GM12878 (cell line): ENCODE results near the gene SPINK4. TPM values are rescaled to one million over a fixed set of nuclear protein-coding genes. Genes with fewer than 3 reads are reported as not detected.

Experiments used
- ATAC-seq: fragments of 200-7000 bp; cut with Tn5 transposase; 3 replicates; pipeline ENCODE4 v1.9.1; 2020; ENCODE audit warnings: mild to moderate bottlenecking, moderate library complexity
- BruUV-seq: library from RNA; stranded (reverse); fragments of 400-500 nt; replicated peaks from 2 replicates; lab custom pipeline; 2021; lab: Mats Ljungman, UMichigan
- CTCF ChIA-PET: fragments of 300-600 bp; sonication (Branson Sonifier 250); formaldehyde crosslinking; extraction: SDS; loops from one replicate; lab custom pipeline; 2021; ENCODE audit warnings: inconsistent platforms; lab: Yijun Ruan, JAX
- POLR2A ChIA-PET: fragments of 350-600 bp; formaldehyde crosslinking; extraction: SDS; loops from one replicate; lab custom pipeline; 2021; ENCODE audit warnings: inconsistent platforms; lab: Charles Lee
- RAD21 ChIA-PET: fragments of 300-600 bp; sonication (Branson Sonifier 250); formaldehyde crosslinking; loops from one replicate; lab custom pipeline; 2023; ENCODE audit warnings: antibody characterized with exemption; ENCODE audit not compliant: unreplicated experiment; lab: Charles Lee
- SMC1A ChIA-PET: fragments of 300-600 bp; sonication (Branson Sonifier 250); formaldehyde crosslinking; loops from one replicate; lab custom pipeline; 2023; ENCODE audit not compliant: unreplicated experiment, uncharacterized antibody; lab: Charles Lee
- DNase-seq: peaks from one replicate; pipeline ENCODE4 v3.0.0-alpha.2; 2011; ENCODE audit warnings: low read depth, low spot score
- FAIRE-seq: peaks from 3 replicates; lab custom pipeline; 2011; peaks lifted over from hg19 to GRCh38; lab: Jason Lieb, UNC
- H2AFZ ChIP-seq: 2 replicates; pipeline ENCODE4 v1.6.0; 2011; ENCODE audit warnings: low read depth, low read length, control low read depth; ENCODE audit not compliant: control insufficient read depth
- H3K27ac ChIP-seq: 2 replicates; pipeline ENCODE4 v1.5.1; 2011; ENCODE audit warnings: control low read depth; ENCODE audit not compliant: control insufficient read depth, insufficient read depth
- H3K27me3 ChIP-seq, 2 experiments: replicated peaks in 1 of 2; 2 replicates each; pipeline versions ENCODE4 v1.6.0 to v1.6.1; 2011; ENCODE audit warnings: low read length in 1 of 2; ENCODE audit not compliant: control insufficient read depth in 2 of 2, insufficient read depth in 2 of 2
- H3K36me3 ChIP-seq, 2 experiments: 2 replicates each; pipeline ENCODE4 v1.5.1; 2011; ENCODE audit warnings: low read length in 1 of 2; ENCODE audit not compliant: control insufficient read depth in 2 of 2, insufficient read depth in 2 of 2
- H3K4me1 ChIP-seq: 2 replicates; pipeline ENCODE4 v1.6.1; 2011; ENCODE audit warnings: mild to moderate bottlenecking, low read length, moderate library complexity, mixed read lengths; ENCODE audit not compliant: control insufficient read depth, insufficient read depth
- H3K4me2 ChIP-seq: 2 replicates; pipeline ENCODE4 v1.6.0; 2011; ENCODE audit warnings: control low read depth; ENCODE audit not compliant: control insufficient read depth, insufficient read depth
- H3K4me3 ChIP-seq: fragments of 200-600 bp; sonication (generic); 2 replicates; pipeline ENCODE4 v1.5.1; 2016
- H3K79me2 ChIP-seq: 2 replicates; pipeline ENCODE4 v1.6.0; 2011; ENCODE audit warnings: low read length; ENCODE audit not compliant: control insufficient read depth, insufficient read depth
- H3K9ac ChIP-seq: 2 replicates; pipeline ENCODE4 v1.8.0; 2011; ENCODE audit warnings: low read length, control low read depth, mixed read lengths; ENCODE audit not compliant: control insufficient read depth, insufficient read depth
- H3K9me3 ChIP-seq: replicated peaks from 3 replicates; pipeline ENCODE4 v1.5.1; 2011; ENCODE audit warnings: mild to moderate bottlenecking, low read length; ENCODE audit not compliant: control insufficient read depth, insufficient read depth
- H4K20me1 ChIP-seq: 2 replicates; pipeline ENCODE4 v1.6.0; 2011; ENCODE audit not compliant: control insufficient read depth, insufficient read depth
- CBX3 ChIP-seq: fragments of 200-600 bp; sonication (generic); IDR thresholded peaks from 2 replicates; pipeline ENCODE4 v1.6.1; 2016; ENCODE audit warnings: low read depth, borderline replicate concordance
- GATAD2B ChIP-seq: fragments of 450-650 bp; conservative IDR thresholded peaks from 2 replicates; pipeline ENCODE4 v1.6.1; 2017; ENCODE audit warnings: low read depth, mild to moderate bottlenecking, moderate library complexity
- IRF4 ChIP-seq: IDR thresholded peaks from 2 replicates; pipeline ENCODE4 v1.6.1; 2011; ENCODE audit warnings: low read depth, low read length
- JUND ChIP-seq: IDR thresholded peaks from 2 replicates; pipeline ENCODE4 v1.6.1; 2012; ENCODE audit warnings: low read depth, mild to moderate bottlenecking, low read length, improper control_type of control experiment, moderate library complexity
- LARP7 ChIP-seq: fragments of 450-650 bp; IDR thresholded peaks from 2 replicates; pipeline ENCODE4 v1.6.1; 2017; ENCODE audit warnings: mild to moderate bottlenecking
- MTA2 ChIP-seq: fragments of 450-650 bp; IDR thresholded peaks from 2 replicates; pipeline ENCODE4 v1.6.1; 2016; ENCODE audit warnings: low read depth, mild to moderate bottlenecking, moderate library complexity
- PAX8 ChIP-seq: fragments of 450-650 bp; IDR thresholded peaks from 2 replicates; pipeline ENCODE4 v1.6.1; 2017; ENCODE audit warnings: mild to moderate bottlenecking, moderate library complexity
- PML ChIP-seq: IDR thresholded peaks from 2 replicates; pipeline ENCODE4 v1.6.1; 2012; ENCODE audit warnings: low read length, inconsistent platforms
- SMAD1 ChIP-seq: fragments of 450-650 bp; IDR thresholded peaks from 2 replicates; pipeline ENCODE4 v1.6.1; 2018; ENCODE audit warnings: mild to moderate bottlenecking, low read depth; ENCODE audit not compliant: partially characterized antibody
- ZNF687 ChIP-seq: fragments of 450-650 bp; IDR thresholded peaks from 2 replicates; pipeline ENCODE4 v1.6.1; 2017; ENCODE audit warnings: mild to moderate bottlenecking, moderate library complexity
- WGBS: methylation state at CpG from one replicate; pipeline ENCODE4 v1.1.6; 2016; ENCODE audit warnings: low lambda C conversion rate; ENCODE audit not compliant: insufficient replicate concordance, insufficient coverage; ENCODE audit errors: missing lambda C conversion rate; 5-methylcytosine and 5-hydroxymethylcytosine counted together
- in situ Hi-C: fragments of 300-500 bp; cut with MboI; formaldehyde crosslinking; loops from 9 replicates; pipeline ENCODE4 v1.14.3; 2018; ENCODE audit warnings: mixed read lengths
- intact Hi-C: fragments of 100-400 bp; cut with micrococcal nuclease; formaldehyde crosslinking; loops from one replicate; pipeline ENCODE4 v1.14.2; 2022; ENCODE audit not compliant: unreplicated experiment
- polyA plus RNA-seq, 11 experiments: library from polyadenylated mRNA; depleted of rRNA in 4 of 11; unstranded in 6 of 11; stranded (reverse) in 5 of 11; fragments of >200 nt; fragmentation: Nextera tagmentation in 4 of 11; fragmentation: Illumina TruSeq in 1 of 11; extraction: Ambion mirVana in 4 of 11; extraction: Trizol in 1 of 11; gene quantifications; 1 replicate in 1 of 11; 2 replicates in 10 of 11; pipeline versions ENCODE4 v1.2.1 to v1.2.3, GENCODE V29; 2011 to 2016; ENCODE audit warnings: inconsistent platforms in 2 of 11, missing spikeins in 2 of 11, low read depth in 1 of 11
- total RNA-seq, 4 experiments: library from RNA; depleted of rRNA in 3 of 4; stranded (reverse); fragments of >200 nt in 3 of 4; fragmentation: Illumina TruSeq in 1 of 4; extraction: Trizol in 1 of 4; gene quantifications; 2 replicates each; pipeline versions ENCODE4 v1.2.1 to v1.2.3, GENCODE V29; 2013 to 2021
- TF ChIP-seq, protein P1 (sequence below): fragments of 450-650 bp; IDR thresholded peaks from 2 replicates; pipeline ENCODE4 v1.6.1; 2018; ENCODE audit warnings: mild to moderate bottlenecking, low read depth, moderate library complexity; ENCODE audit not compliant: partially characterized antibody
- TF ChIP-seq, protein P2 (sequence below): IDR thresholded peaks from 2 replicates; pipeline ENCODE4 v1.6.1; 2011; ENCODE audit warnings: mild to moderate bottlenecking, low read depth, low read length, moderate library complexity; ENCODE audit not compliant: insufficient replicate concordance
- TF ChIP-seq, protein P3 (sequence below): fragments of 150-350 bp; IDR thresholded peaks from 2 replicates; pipeline ENCODE4 v1.6.1; 2014; ENCODE audit warnings: mild to moderate bottlenecking, low read depth, low read length

SPINK4 gene
- total and polyA plus RNA-seq, 10 of the 15 experiments (the other 5 are each of a cell fraction or from before 2014, with no cell fraction given): not detected

- in situ Hi-C loops: no loop called here
- Histone ChIP-seq H2AFZ (no peak overlapping the region), H3K27ac (no peak overlapping the region), H3K36me3 (peaks cover 2 to 4% of the 10 kb centered on the region in 2 experiments), H3K9ac (no peak overlapping the region), H3K79me2 (peaks cover 4% of the 10 kb centered on the region), H4K20me1 (no peaks in the 10 kb centered on the region), H3K9me3 (no peaks in the 10 kb centered on the region), H3K27me3 (no peaks in the 10 kb centered on the region), H3K4me2 (no peak overlapping the region), H3K4me1 (no peaks in the 10 kb centered on the region), H3K4me3 (no peak overlapping the region)
- CTCF ChIA-PET: interaction anchor here (3.1 to 3.5 kb wide), 3 partner anchors 12 to 34 kb away, joined by 16 to 32 read pairs (median 27); no protein-coding TSS in a partner anchor
- RAD21 ChIA-PET: no interaction called here
- BruUV-seq: no TSS peak
- no peak for FAIRE-seq
- WGBS: 82% methylated on average over 5 of the region's 5 CpGs
- SMC1A ChIA-PET: interaction anchor here (0.6 to 1.0 kb wide), 3 partner anchors 9 to 59 kb away, joined by 3 read pairs; no protein-coding TSS in a partner anchor
- no peak for ATAC-seq
- no peak for DNase-seq
- POLR2A ChIA-PET: interaction anchor here (0.6 to 0.7 kb wide), 2 partner anchors 163 to 281 kb away, joined by 5 to 7 read pairs; no protein-coding TSS in a partner anchor
- intact Hi-C loops: loop anchor here (10.0 kb wide), 1 partner anchor 169 kb away; no protein-coding TSS in a partner anchor
- TF ChIP-seq CBX3 (no peak), GATAD2B (no peak), IRF4 (no peak), MTA2 (no peak), LARP7 (no peak), JUND (no peak), ZNF687 (no peak), PML (no peak), PAX8 (no peak), SMAD1 (no peak)
- TF ChIP-seq, protein P1, sequence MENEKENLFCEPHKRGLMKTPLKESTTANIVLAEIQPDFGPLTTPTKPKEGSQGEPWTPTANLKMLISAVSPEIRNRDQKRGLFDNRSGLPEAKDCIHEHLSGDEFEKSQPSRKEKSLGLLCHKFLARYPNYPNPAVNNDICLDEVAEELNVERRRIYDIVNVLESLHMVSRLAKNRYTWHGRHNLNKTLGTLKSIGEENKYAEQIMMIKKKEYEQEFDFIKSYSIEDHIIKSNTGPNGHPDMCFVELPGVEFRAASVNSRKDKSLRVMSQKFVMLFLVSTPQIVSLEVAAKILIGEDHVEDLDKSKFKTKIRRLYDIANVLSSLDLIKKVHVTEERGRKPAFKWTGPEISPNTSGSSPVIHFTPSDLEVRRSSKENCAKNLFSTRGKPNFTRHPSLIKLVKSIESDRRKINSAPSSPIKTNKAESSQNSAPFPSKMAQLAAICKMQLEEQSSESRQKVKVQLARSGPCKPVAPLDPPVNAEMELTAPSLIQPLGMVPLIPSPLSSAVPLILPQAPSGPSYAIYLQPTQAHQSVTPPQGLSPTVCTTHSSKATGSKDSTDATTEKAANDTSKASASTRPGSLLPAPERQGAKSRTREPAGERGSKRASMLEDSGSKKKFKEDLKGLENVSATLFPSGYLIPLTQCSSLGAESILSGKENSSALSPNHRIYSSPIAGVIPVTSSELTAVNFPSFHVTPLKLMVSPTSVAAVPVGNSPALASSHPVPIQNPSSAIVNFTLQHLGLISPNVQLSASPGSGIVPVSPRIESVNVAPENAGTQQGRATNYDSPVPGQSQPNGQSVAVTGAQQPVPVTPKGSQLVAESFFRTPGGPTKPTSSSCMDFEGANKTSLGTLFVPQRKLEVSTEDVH: no peak
- TF ChIP-seq, protein P2, sequence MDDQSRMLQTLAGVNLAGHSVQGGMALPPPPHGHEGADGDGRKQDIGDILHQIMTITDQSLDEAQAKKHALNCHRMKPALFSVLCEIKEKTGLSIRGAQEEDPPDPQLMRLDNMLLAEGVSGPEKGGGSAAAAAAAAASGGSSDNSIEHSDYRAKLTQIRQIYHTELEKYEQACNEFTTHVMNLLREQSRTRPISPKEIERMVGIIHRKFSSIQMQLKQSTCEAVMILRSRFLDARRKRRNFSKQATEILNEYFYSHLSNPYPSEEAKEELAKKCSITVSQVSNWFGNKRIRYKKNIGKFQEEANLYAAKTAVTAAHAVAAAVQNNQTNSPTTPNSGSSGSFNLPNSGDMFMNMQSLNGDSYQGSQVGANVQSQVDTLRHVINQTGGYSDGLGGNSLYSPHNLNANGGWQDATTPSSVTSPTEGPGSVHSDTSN: no peak
- TF ChIP-seq, protein P3, sequence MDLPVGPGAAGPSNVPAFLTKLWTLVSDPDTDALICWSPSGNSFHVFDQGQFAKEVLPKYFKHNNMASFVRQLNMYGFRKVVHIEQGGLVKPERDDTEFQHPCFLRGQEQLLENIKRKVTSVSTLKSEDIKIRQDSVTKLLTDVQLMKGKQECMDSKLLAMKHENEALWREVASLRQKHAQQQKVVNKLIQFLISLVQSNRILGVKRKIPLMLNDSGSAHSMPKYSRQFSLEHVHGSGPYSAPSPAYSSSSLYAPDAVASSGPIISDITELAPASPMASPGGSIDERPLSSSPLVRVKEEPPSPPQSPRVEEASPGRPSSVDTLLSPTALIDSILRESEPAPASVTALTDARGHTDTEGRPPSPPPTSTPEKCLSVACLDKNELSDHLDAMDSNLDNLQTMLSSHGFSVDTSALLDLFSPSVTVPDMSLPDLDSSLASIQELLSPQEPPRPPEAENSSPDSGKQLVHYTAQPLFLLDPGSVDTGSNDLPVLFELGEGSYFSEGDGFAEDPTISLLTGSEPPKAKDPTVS: no peak
Observed at GRCh38 chr9:33285502-33285901, 45.5 kb downstream of the SPINK4 start.
